Epidermal melanocyte (primary cell): ENCODE results near the gene RAB26.
"Not testable (repeated sequence)": the region's sequence is repeated elsewhere in the genome, so short reads cannot be mapped to it uniquely, and the experiment has no call there.

Source experiments
- DNase-seq: peaks from one replicate; pipeline ENCODE4 v3.0.0; 2011; ENCODE audit warnings: low spot score; ENCODE audit not compliant: insufficient read length

RAB26 gene

DNA sequence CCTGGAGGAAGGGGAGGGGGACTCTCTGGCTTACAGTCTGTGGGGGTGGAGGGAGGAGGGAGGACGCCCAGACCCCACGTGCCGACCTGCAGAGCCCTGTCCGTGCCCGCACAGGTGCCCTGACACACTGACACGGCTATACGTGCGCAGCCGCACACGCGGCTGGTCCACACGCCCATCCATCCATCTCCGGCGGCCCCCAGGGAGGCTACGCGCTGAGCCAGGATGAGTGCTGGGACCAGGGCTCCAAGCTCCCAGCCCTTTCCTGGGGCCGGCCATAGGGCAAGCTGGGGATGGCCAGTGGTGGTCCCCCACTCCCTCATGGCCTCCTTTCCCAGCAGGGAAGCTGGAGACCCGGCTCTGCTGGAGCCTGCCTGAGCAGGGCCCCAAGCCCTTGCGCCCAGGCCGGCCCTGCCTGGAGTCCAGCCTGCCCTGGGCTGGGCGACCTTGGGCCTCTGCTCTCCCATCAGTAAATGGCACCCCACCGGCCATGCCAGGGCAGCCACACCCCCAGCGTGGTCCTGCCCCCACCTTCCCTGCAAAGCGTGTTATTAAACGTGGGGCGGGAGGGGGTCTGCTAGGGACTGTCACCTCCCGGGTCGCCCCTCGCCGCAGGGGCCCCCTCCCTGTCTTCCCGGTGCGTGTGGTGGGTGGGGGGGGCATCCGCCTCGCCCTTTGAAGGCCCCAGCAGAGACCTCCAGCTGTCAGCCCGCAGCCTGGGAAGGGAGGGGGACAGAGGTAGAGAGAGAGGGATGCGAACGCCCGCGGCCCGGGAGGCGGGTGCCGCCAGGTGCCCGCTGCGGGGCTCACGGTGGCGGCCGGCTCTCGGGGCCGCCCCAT is 47.1 kb downstream of the RAB26 start:
- no peak for DNase-seq

DNA sequence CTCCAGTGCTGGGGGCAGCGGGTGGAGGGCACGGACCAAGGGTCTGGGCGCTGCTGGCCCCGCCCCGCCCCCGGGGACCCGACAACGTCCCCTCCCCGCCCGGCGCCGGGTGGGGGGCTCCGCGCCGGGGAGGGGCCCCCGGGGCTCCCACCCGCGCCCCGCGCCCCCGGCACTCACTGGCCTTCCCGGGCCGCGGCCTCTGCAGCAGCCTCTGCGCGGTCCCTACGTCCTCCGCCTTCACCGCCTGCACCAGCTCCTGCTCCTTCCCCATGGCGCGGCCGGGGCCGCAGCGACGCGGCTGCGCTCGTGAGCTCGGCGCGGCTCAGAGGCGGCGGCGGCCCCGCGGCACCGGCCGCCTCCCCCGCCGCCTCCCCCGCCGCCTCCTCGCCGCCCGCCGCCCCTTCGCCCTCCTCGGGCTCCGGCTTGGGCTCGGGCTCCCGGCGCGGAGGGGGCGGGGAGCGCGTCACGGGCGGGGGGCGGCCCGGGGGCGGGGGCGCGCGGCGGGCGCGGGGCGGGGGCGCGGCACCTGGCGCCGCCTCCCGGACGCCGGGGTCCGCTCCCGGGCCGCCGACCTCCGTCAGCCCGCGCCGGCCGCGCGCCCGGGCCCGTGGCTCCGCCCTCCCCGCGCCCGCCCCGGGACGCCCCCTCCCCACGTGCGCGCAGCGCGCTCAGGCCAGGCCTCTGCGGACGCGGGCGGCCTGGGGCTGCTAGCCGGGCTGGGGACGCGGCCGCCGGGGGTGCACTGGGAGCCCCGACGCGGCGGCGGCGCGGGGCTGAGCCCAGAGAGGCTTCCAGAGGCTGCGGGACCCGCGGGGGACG is 47.9 kb downstream of the RAB26 start, which contains the start of gene CASKIN1:
TSS of gene CASKIN1 (minus strand) at position 444 of the 819 bp plus-strand sequence. CDS start at position 271, 173 bp downstream.
- no peak for DNase-seq

DNA sequence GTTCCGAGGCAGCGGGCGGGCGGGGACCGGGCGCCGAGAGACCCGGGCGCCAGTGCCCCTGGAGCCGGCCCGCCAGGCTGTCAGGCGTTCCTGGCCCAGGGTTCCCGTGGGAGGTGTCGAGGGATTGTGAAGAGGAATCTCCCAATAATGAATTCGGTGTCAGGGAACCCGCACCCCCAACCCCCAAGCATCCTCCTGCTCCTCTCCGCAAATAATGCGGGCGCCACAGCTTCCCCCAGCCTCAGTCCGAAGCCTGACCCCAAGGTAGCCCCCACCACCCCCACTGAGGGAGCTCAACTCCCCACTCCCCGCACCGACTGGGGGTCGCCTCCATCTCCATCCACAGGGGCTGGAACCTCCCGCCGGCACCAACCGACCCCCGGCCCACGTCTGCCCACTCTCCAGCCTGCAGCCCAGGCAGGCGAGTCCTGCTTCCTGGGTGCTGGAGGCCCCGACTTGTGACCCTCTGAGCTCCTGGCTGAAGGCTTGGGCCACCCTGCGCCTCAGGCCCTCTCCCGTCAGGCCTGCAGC is 48.6 kb downstream of the RAB26 start:
- DNase-seq = no peak

DNA sequence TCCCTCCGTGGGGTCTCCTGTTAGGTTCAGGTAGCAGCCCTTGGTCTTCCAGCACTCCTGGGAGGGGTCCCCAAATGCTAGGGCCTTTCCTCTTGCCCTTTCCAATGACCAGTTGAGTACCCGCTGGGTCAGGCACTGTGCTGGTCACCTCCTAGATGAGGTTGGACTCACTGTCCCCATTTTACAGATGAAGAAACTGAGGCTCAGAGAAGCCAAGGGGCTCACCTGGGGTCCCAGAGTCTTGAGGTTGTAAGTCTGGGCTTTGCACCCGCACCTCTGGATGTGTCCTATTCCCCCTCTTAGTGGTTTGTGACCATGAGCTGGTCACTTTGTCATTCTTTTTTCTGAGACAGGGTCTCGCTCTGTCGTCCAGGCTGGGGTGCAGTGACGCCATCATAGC is 49.3 kb downstream of the RAB26 start:
- no peak for DNase-seq

DNA sequence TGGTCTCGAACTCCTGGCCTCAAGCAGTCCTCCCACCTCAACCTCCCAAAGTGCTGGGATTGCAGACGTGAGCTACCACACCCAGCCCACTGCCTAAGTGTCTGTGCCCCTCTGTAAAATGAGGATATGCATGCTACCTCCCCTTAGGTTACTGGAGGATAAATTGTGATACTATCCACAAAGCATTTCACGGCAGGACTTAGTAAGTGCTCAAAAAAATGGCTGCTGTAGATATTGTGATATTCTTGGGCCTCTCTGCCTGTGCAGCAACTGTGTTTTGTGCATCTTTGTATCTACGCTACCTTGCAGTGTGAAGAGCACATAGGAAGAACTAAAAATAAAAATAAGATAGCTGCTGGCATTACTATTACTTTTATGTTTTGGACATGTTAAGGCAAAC is 49.9 kb downstream of the RAB26 start:
- DNase-seq = no peak

DNA sequence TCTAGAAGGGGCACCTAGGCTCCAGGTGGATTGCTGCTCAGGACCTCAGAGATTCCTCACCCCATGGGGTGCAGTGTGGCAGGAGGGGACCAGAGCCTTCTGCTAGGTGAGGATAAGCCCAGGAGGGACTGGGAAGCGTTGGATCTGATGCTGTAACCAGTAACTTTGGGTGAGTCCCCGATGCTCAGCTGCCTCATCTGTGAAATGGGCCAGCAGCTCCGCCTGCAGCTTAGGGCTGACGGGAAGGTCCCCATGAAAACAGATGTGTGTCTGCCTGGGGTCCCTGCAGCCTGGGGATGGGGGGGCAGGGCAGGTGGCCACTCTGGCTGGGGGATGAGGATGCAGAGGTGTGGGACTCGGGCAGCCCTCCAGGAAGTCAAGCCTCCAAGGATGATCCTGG is 50.7 kb downstream of the RAB26 start:
- no peak for DNase-seq

DNA sequence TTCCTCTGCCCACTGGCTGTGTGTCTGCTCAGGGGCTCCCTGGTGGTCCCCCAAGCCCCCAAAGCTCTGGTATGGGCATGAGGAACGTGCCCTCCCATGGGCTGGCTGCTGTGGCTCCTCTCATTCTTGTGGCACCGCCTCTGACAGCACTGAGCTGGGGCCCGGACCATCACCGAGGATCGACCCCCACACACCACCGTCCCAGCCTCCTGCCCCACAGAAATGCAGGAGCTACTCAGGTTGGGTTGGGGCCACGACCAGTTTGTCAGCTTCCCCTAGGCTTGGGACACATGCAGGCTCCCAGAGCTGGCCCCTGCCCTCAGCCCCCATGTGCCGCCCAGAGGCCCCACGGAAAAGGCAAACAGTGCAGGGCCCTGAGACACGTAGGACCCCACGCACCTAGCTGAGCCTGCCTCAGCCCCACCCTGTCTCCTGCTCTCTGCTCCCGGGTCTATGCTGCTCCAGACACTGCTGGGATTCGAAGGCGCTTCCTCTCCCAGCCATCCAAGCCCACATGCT is 51.3 kb downstream of the RAB26 start:
- DNase-seq = no peak

DNA sequence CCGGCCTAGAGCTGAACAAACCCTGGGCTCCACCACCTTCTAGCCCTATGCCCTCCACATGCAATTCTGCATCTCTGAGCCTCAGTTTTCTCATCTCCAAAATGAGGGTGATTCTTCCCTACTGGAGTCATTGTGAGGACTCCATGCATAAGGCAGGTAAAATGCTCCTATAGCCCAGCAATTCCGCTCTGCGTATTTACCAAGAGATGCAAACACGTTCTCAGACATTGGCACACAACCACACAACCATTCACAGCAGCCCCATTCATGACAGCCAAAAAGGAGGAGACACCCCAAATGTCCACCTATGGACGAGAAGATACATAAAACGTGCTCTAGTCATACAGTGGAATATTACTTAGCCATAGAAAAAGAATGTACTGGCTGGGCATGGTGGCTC is 51.9 kb downstream of the RAB26 start:
- DNase-seq = no peak

DNA sequence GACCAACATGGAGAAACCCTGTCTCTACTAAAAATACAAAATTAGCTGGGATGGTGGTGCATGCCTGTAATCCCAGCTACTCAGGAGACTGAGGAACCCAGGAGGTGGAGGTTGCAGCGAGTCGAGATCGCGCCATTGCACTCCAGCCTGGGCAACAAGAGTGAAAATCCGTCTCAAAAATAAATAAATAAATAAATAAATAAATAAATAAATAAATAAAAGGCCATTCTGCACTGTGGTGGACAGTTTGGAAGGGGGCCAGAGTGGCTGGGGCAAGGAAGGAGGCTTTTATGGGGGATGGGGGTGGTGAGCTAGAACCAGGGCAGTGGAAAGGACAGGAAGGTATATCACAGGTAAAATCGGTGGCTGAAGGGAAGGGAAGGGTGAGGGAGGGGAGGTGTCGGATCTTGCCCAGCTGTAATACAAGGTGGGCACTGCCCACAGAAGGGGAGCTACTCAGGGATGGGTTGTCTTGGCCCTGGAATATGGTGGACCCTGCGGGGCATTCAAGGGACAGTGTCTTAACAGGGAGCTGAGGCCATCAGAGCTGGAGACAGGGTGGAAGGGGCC is 54.8 kb downstream of the RAB26 start:
- DNase-seq = not testable (repeated sequence)
